Activated CD8-positive, alpha-beta memory T cell treated with anti-CD3 and anti-CD28 coated beads for 4 hours (primary cell): ENCODE measurements around the gene KCNQ5.

Experiments
- DNase-seq, 2 donors: peaks; one replicate each; pipeline ENCODE4 v3.0.0-alpha.2; 2020; ENCODE audit warnings: low read depth in 2 of 2

KCNQ5 gene

GRCh38 chr6:72675396-72675795 is 53.5 kb downstream of the KCNQ5 start:
- DNase-seq: no peak

- DNase-seq: no peak
These were observed 55.1 kb downstream of the KCNQ5 start for GRCh38 chr6:72676995-72677394.

GRCh38 chr6:72677740-72678139 is 55.9 kb downstream of the KCNQ5 start:
- no peak for DNase-seq

GRCh38 chr6:72683797-72684196 is 61.9 kb downstream of the KCNQ5 start:
- no peak for DNase-seq

- DNase-seq: no peak
These were observed 67.5 kb downstream of the KCNQ5 start for GRCh38 chr6:72689107-72689954.

- DNase-seq: no peak
These were observed 69.4 kb downstream of the KCNQ5 start for GRCh38 chr6:72691249-72691648.

- no peak for DNase-seq
These were observed 74.2 kb downstream of the KCNQ5 start for GRCh38 chr6:72696055-72696454.

GRCh38 chr6:72699159-72699558 is 77.3 kb downstream of the KCNQ5 start:
- no peak for DNase-seq

- no peak for DNase-seq
These were observed 80.6 kb downstream of the KCNQ5 start for GRCh38 chr6:72702421-72702820.

GRCh38 chr6:72703093-72703492 is 81.2 kb downstream of the KCNQ5 start:
- no peak for DNase-seq

- no peak for DNase-seq
These were observed 83.1 kb downstream of the KCNQ5 start for GRCh38 chr6:72704979-72705378.

GRCh38 chr6:72709431-72709830 is 87.6 kb downstream of the KCNQ5 start:
- DNase-seq: no peak

- DNase-seq: no peak
These were observed 89.9 kb downstream of the KCNQ5 start for GRCh38 chr6:72711731-72712130.

- no peak for DNase-seq
These were observed 91.0 kb downstream of the KCNQ5 start for GRCh38 chr6:72712910-72713309.

GRCh38 chr6:72715119-72715518 is 93.3 kb downstream of the KCNQ5 start:
- DNase-seq: no peak

GRCh38 chr6:72716916-72717315 is 95.1 kb downstream of the KCNQ5 start:
- no peak for DNase-seq

- no peak for DNase-seq
These were observed 98.6 kb downstream of the KCNQ5 start for GRCh38 chr6:72720464-72720863.

GRCh38 chr6:72721346-72721745 is 99.5 kb downstream of the KCNQ5 start:
- no peak for DNase-seq

- DNase-seq: no peak
These were observed 102.7 kb downstream of the KCNQ5 start for GRCh38 chr6:72724545-72724944.

GRCh38 chr6:72728706-72729343 is 107.0 kb downstream of the KCNQ5 start:
- no peak for DNase-seq

GRCh38 chr6:72733045-72733444 is 111.2 kb downstream of the KCNQ5 start:
- no peak for DNase-seq

GRCh38 chr6:72738091-72738490 is 116.2 kb downstream of the KCNQ5 start:
- DNase-seq: no peak

- no peak for DNase-seq
These were observed 117.5 kb downstream of the KCNQ5 start for GRCh38 chr6:72739368-72739779.
